Measurements from ENCODE around the gene CACNA2D1.

GRCh38 chr7:82323806-82324205, 119.8 kb downstream of the CACNA2D1 start:
- TF ChIP-seq FOXM1 (IDR thresholded peaks at IDR 0.05; ENCODE audit: borderline replicate concordance) = no peak
- TF ChIP-seq ELF4 (IDR thresholded peaks at IDR 0.05) = no peak
- no peak for TF ChIP-seq ARNT (IDR thresholded peaks at IDR 0.05)
- TF ChIP-seq HDGF (IDR thresholded peaks at IDR 0.05; ENCODE audit: borderline replicate concordance) = no peak
- TF ChIP-seq PKNOX1 (IDR thresholded peaks at IDR 0.05) = no peak
- TF ChIP-seq TARDBP (IDR thresholded peaks at IDR 0.05) = no peak
- TF ChIP-seq SUZ12 (IDR thresholded peaks at IDR 0.05) = no peak
- TF ChIP-seq NFRKB (IDR thresholded peaks at IDR 0.05) = no peak
- TF ChIP-seq FOXA1 (IDR thresholded peaks at IDR 0.05) = no peak
- TF ChIP-seq LEF1 (IDR thresholded peaks at IDR 0.05; ENCODE audit: borderline replicate concordance) = no peak
- TF ChIP-seq BHLHE40 (IDR thresholded peaks at IDR 0.05; ENCODE audit: borderline replicate concordance) = no peak
- TF ChIP-seq CTBP1 (IDR thresholded peaks at IDR 0.05; ENCODE audit: borderline replicate concordance) = no peak
